WTC11 (cell line): Measurements from ENCODE around the gene POGZ. TPM values are rescaled to one million over a fixed set of nuclear protein-coding genes. Genes with fewer than 3 reads are reported as not detected.

Experiments
- ATAC-seq: fragments of 200-7000 bp; cut with Tn5 transposase; 2 replicates; pipeline ENCODE4 v1.10.0; 2021; ENCODE audit warnings: mild to moderate bottlenecking, moderate library complexity
- CTCF ChIA-PET: fragments of 300-600 bp; sonication (Branson Sonifier 250); formaldehyde crosslinking; loops from one replicate; lab custom pipeline; 2021; ENCODE audit warnings: antibody characterized with exemption; lab: Charles Lee
- POLR2A ChIA-PET: fragments of 350-600 bp; sonication (Branson Sonifier 250); formaldehyde crosslinking; loops from one replicate; lab custom pipeline; 2021; ENCODE audit warnings: antibody characterized with exemption; lab: Charles Lee
- DNase-seq: peaks from one replicate; pipeline ENCODE4 v3.0.0; 2021; ENCODE audit warnings: low spot score
- H3K27ac Mint-ChIP-seq: 2 replicates; pipeline ENCODE4 v1.8.0; 2021; ENCODE audit warnings: mixed read lengths
- H3K27me3 Mint-ChIP-seq: 2 replicates; pipeline ENCODE4 v1.8.0; 2021; ENCODE audit warnings: low read depth, mild to moderate bottlenecking, moderate library complexity, mixed read lengths
- H3K36me3 Mint-ChIP-seq: 2 replicates; pipeline ENCODE4 v1.8.0; 2021; ENCODE audit warnings: mixed read lengths
- H3K4me1 Mint-ChIP-seq: 2 replicates; pipeline ENCODE4 v1.8.0; 2022; ENCODE audit warnings: mixed read lengths
- H3K4me3 Mint-ChIP-seq: 2 replicates; pipeline ENCODE4 v1.8.0; 2021; ENCODE audit warnings: mild to moderate bottlenecking, moderate library complexity, mixed read lengths
- H3K9me3 Mint-ChIP-seq: 2 replicates; pipeline ENCODE4 v1.8.0; 2021; ENCODE audit warnings: mixed read lengths
- ATF1 ChIP-seq: sonication (generic); formaldehyde crosslinking; IDR thresholded peaks from 2 replicates; pipeline ENCODE4 v1.8.1; 2023; ENCODE audit warnings: mild to moderate bottlenecking, moderate library complexity, missing genetic modification reagents
- ETV6 ChIP-seq: sonication (generic); formaldehyde crosslinking; IDR thresholded peaks from 2 replicates; pipeline ENCODE4 v1.8.1; 2022; ENCODE audit warnings: mild to moderate bottlenecking, missing genetic modification reagents
- GABPB1 ChIP-seq: sonication (generic); formaldehyde crosslinking; IDR thresholded peaks from 2 replicates; pipeline ENCODE4 v1.8.1; 2023; ENCODE audit warnings: mild to moderate bottlenecking, missing genetic modification reagents
- GRHL2 ChIP-seq: fragments of 250-450 bp; sonication (Bioruptor Pico); IDR thresholded peaks from 2 replicates; pipeline ENCODE4 v1.8.0; 2022; ENCODE audit warnings: mild to moderate bottlenecking, moderate library complexity; ENCODE audit not compliant: insufficient replicate concordance, severe bottlenecking
- IRF2 ChIP-seq: sonication (generic); formaldehyde crosslinking; IDR thresholded peaks from 2 replicates; pipeline ENCODE4 v1.8.0; 2022; ENCODE audit warnings: low read depth, missing genetic modification reagents, borderline replicate concordance
- JUN ChIP-seq: sonication (generic); formaldehyde crosslinking; IDR thresholded peaks from 2 replicates; pipeline ENCODE4 v1.8.0; 2023; ENCODE audit warnings: mild to moderate bottlenecking, missing genetic modification reagents
- MXD4 ChIP-seq: fragments of 250-450 bp; sonication (Bioruptor Pico); IDR thresholded peaks from 2 replicates; pipeline ENCODE4 v1.8.0; 2021; ENCODE audit warnings: mild to moderate bottlenecking, moderate library complexity, borderline replicate concordance
- NFYB ChIP-seq: sonication (generic); formaldehyde crosslinking; conservative IDR thresholded peaks from 2 replicates; pipeline ENCODE4 v1.8.0; 2022; ENCODE audit warnings: low read depth, missing genetic modification reagents
- NR1H2 ChIP-seq: sonication (generic); formaldehyde crosslinking; IDR thresholded peaks from 2 replicates; pipeline ENCODE4 v1.9.0; 2021; ENCODE audit warnings: mild to moderate bottlenecking, moderate library complexity, missing genetic modification reagents
- RELA ChIP-seq: sonication (generic); formaldehyde crosslinking; IDR thresholded peaks from 2 replicates; pipeline ENCODE4 v1.8.1; 2022; ENCODE audit warnings: missing genetic modification reagents, mild to moderate bottlenecking, borderline replicate concordance
- RORB ChIP-seq: fragments of 250-450 bp; sonication (Bioruptor Pico); IDR thresholded peaks from 2 replicates; pipeline ENCODE4 v1.9.0; 2021; ENCODE audit warnings: mild to moderate bottlenecking
- SP1 ChIP-seq: sonication (generic); formaldehyde crosslinking; conservative IDR thresholded peaks from 2 replicates; pipeline ENCODE4 v1.8.1; 2022; ENCODE audit warnings: missing genetic modification reagents
- ZBTB21 ChIP-seq: sonication (generic); formaldehyde crosslinking; IDR thresholded peaks from 2 replicates; pipeline ENCODE4 v1.8.1; 2023; ENCODE audit warnings: mild to moderate bottlenecking, missing genetic modification reagents, borderline replicate concordance
- ZNF138 ChIP-seq: sonication (generic); formaldehyde crosslinking; conservative IDR thresholded peaks from 2 replicates; pipeline ENCODE4 v1.8.1; 2022; ENCODE audit warnings: mild to moderate bottlenecking, moderate library complexity, missing genetic modification reagents
- ZNF232 ChIP-seq: sonication (generic); formaldehyde crosslinking; IDR thresholded peaks from 2 replicates; pipeline ENCODE4 v1.8.0; 2022; ENCODE audit warnings: mild to moderate bottlenecking, missing genetic modification reagents
- total RNA-seq: library from RNA; stranded (reverse); gene quantifications from 3 replicates; pipeline ENCODE4 v1.2.3, GENCODE V29; 2021
- TF ChIP-seq, protein P1 (sequence below): sonication (generic); formaldehyde crosslinking; IDR thresholded peaks from 2 replicates; pipeline ENCODE4 v1.8.1; 2022; ENCODE audit warnings: missing genetic modification reagents, borderline replicate concordance
- TF ChIP-seq, protein P2 (sequence below): sonication (generic); formaldehyde crosslinking; IDR thresholded peaks from 2 replicates; pipeline ENCODE4 v1.8.0; 2022; ENCODE audit warnings: mild to moderate bottlenecking, missing genetic modification reagents
- TF ChIP-seq, protein P3 (sequence below): sonication (generic); formaldehyde crosslinking; IDR thresholded peaks from 2 replicates; pipeline ENCODE4 v1.8.1; 2023; ENCODE audit warnings: mild to moderate bottlenecking, missing genetic modification reagents, moderate library complexity
- TF ChIP-seq, protein P4 (sequence below): sonication (generic); formaldehyde crosslinking; IDR thresholded peaks from 2 replicates; pipeline ENCODE4 v1.8.0; 2022; ENCODE audit warnings: mild to moderate bottlenecking, missing genetic modification reagents
- TF ChIP-seq, protein P5 (sequence below): sonication (generic); formaldehyde crosslinking; IDR thresholded peaks from 2 replicates; pipeline ENCODE4 v1.8.0; 2022; ENCODE audit warnings: mild to moderate bottlenecking, missing genetic modification reagents
- TF ChIP-seq, protein P6 (sequence below): sonication (generic); formaldehyde crosslinking; IDR thresholded peaks from 2 replicates; pipeline ENCODE4 v1.8.0; 2022; ENCODE audit warnings: mild to moderate bottlenecking, missing genetic modification reagents
- TF ChIP-seq, protein P7 (sequence below): sonication (generic); formaldehyde crosslinking; IDR thresholded peaks from 2 replicates; pipeline ENCODE4 v1.8.1; 2023; ENCODE audit warnings: mild to moderate bottlenecking, missing genetic modification reagents, borderline replicate concordance

The POGZ gene
- total RNA-seq, 1 experiment from 2014 or later: 88.1 TPM

DNA sequence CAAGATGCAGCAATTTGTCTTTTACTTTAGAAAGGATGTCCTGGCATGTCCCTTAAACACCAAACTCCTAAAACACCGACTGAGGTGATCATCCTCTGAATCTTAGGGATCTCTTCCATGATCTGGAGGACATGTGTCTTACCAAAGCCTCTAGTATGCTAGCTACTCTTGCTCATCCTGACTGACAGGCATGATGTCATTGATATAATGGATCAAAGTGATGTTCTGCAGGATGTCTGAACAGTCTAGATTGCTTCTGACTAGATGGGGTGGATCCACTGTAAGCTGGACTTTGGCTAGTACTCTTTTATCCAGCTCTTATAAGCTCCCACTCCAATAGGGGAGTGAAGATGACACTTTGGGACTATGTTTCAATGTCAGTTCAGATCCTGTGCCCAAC lies 40.6 kb upstream of the POGZ start (continued):
- TF ChIP-seq GRHL2 (no peak), MXD4 (CRISPR knock-in tag) (no peak), ZNF138 (CRISPR knock-in tag) (no peak), RORB (CRISPR knock-in tag) (no peak)
- TF ChIP-seq, protein P1, sequence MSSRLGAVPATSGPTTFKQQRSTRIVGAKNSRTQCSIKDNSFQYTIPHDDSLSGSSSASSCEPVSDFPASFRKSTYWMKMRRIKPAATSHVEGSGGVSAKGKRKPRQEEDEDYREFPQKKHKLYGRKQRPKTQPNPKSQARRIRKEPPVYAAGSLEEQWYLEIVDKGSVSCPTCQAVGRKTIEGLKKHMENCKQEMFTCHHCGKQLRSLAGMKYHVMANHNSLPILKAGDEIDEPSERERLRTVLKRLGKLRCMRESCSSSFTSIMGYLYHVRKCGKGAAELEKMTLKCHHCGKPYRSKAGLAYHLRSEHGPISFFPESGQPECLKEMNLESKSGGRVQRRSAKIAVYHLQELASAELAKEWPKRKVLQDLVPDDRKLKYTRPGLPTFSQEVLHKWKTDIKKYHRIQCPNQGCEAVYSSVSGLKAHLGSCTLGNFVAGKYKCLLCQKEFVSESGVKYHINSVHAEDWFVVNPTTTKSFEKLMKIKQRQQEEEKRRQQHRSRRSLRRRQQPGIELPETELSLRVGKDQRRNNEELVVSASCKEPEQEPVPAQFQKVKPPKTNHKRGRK (CRISPR knock-in tag): no peak
- TF ChIP-seq, protein P2, sequence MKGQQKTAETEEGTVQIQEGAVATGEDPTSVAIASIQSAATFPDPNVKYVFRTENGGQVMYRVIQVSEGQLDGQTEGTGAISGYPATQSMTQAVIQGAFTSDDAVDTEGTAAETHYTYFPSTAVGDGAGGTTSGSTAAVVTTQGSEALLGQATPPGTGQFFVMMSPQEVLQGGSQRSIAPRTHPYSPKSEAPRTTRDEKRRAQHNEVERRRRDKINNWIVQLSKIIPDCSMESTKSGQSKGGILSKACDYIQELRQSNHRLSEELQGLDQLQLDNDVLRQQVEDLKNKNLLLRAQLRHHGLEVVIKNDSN (CRISPR knock-in tag): no peak
- TF ChIP-seq, protein P3, sequence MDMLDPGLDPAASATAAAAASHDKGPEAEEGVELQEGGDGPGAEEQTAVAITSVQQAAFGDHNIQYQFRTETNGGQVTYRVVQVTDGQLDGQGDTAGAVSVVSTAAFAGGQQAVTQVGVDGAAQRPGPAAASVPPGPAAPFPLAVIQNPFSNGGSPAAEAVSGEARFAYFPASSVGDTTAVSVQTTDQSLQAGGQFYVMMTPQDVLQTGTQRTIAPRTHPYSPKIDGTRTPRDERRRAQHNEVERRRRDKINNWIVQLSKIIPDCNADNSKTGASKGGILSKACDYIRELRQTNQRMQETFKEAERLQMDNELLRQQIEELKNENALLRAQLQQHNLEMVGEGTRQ (CRISPR knock-in tag): no peak

DNA sequence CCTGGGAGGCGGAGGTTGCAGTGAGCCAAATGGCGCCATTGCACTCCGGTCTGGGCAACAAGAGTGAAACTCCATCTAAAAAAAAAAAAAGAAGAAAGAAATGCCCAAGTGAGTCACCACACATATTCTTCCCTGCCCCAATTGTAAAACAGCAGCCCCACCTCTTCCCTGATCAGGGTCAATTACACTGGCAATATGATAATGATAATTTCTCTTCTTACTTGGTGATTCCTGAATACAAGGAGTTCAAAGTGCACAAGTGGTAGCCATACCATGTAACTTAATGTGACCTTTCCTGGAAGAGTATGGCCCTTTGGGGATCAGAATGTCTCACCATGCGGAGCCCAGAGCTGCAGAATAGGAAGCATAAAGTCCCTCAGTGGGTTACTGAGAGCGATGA lies 40.1 kb upstream of the POGZ start:
- H3K4me1 Mint-ChIP-seq: peaks cover 4% of the 10 kb centered on the region; the same call in 1 of the 2 replicates
- CTCF ChIA-PET: interaction anchor here (1.6 kb wide), 1 partner anchor 11 kb away, joined by 3 read pairs; the partner anchor contains the start of gene CGN
- H3K9me3 Mint-ChIP-seq: no peaks in the 10 kb centered on the region
- no peak for TF ChIP-seq NFYB
- TF ChIP-seq GABPB1 (CRISPR knock-in tag): no peak
- TF ChIP-seq, protein P4, sequence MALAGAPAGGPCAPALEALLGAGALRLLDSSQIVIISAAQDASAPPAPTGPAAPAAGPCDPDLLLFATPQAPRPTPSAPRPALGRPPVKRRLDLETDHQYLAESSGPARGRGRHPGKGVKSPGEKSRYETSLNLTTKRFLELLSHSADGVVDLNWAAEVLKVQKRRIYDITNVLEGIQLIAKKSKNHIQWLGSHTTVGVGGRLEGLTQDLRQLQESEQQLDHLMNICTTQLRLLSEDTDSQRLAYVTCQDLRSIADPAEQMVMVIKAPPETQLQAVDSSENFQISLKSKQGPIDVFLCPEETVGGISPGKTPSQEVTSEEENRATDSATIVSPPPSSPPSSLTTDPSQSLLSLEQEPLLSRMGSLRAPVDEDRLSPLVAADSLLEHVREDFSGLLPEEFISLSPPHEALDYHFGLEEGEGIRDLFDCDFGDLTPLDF (CRISPR knock-in tag): no peak
- no peak for TF ChIP-seq SP1
- TF ChIP-seq, protein P5, sequence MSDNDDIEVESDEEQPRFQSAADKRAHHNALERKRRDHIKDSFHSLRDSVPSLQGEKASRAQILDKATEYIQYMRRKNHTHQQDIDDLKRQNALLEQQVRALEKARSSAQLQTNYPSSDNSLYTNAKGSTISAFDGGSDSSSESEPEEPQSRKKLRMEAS: no peak
- no peak for TF ChIP-seq JUN (CRISPR knock-in tag)
- no peak for TF ChIP-seq NR1H2 (CRISPR knock-in tag)
- TF ChIP-seq, protein P6, sequence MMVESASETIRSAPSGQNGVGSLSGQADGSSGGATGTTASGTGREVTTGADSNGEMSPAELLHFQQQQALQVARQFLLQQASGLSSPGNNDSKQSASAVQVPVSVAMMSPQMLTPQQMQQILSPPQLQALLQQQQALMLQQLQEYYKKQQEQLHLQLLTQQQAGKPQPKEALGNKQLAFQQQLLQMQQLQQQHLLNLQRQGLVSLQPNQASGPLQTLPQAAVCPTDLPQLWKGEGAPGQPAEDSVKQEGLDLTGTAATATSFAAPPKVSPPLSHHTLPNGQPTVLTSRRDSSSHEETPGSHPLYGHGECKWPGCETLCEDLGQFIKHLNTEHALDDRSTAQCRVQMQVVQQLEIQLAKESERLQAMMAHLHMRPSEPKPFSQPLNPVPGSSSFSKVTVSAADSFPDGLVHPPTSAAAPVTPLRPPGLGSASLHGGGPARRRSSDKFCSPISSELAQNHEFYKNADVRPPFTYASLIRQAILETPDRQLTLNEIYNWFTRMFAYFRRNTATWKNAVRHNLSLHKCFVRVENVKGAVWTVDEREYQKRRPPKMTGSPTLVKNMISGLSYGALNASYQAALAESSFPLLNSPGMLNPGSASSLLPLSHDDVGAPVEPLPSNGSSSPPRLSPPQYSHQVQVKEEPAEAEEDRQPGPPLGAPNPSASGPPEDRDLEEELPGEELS: no peak
- TF ChIP-seq GRHL2: no peak
- TF ChIP-seq ETV6 (CRISPR knock-in tag): no peak
- no peak for TF ChIP-seq ZNF232 (CRISPR knock-in tag)
- no peak for TF ChIP-seq ATF1
- TF ChIP-seq, protein P3 (CRISPR knock-in tag): no peak
- no peak for TF ChIP-seq IRF2
- no peak for TF ChIP-seq RELA
- TF ChIP-seq ZBTB21 (CRISPR knock-in tag): no peak
- TF ChIP-seq, protein P7, sequence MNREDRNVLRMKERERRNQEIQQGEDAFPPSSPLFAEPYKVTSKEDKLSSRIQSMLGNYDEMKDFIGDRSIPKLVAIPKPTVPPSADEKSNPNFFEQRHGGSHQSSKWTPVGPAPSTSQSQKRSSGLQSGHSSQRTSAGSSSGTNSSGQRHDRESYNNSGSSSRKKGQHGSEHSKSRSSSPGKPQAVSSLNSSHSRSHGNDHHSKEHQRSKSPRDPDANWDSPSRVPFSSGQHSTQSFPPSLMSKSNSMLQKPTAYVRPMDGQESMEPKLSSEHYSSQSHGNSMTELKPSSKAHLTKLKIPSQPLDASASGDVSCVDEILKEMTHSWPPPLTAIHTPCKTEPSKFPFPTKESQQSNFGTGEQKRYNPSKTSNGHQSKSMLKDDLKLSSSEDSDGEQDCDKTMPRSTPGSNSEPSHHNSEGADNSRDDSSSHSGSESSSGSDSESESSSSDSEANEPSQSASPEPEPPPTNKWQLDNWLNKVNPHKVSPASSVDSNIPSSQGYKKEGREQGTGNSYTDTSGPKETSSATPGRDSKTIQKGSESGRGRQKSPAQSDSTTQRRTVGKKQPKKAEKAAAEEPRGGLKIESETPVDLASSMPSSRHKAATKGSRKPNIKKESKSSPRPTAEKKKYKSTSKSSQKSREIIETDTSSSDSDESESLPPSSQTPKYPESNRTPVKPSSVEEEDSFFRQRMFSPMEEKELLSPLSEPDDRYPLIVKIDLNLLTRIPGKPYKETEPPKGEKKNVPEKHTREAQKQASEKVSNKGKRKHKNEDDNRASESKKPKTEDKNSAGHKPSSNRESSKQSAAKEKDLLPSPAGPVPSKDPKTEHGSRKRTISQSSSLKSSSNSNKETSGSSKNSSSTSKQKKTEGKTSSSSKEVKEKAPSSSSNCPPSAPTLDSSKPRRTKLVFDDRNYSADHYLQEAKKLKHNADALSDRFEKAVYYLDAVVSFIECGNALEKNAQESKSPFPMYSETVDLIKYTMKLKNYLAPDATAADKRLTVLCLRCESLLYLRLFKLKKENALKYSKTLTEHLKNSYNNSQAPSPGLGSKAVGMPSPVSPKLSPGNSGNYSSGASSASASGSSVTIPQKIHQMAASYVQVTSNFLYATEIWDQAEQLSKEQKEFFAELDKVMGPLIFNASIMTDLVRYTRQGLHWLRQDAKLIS: no peak
- ATAC-seq (no peak), DNase-seq (no peak)
- no peaks in the 10 kb centered on the region for H3K36me3 Mint-ChIP-seq
- POLR2A ChIA-PET: no interaction called here
- no peak overlapping the region for H3K4me3 Mint-ChIP-seq
- no peak overlapping the region for H3K27ac Mint-ChIP-seq
- no peaks in the 10 kb centered on the region for H3K27me3 Mint-ChIP-seq
